ENCODE measurements around the gene CCNT2. TPM values are rescaled to one million over a fixed set of nuclear protein-coding genes. Genes with fewer than 3 reads are reported as not detected.
"Not testable (repeated sequence)": the region's sequence is repeated elsewhere in the genome, so short reads cannot be mapped to it uniquely, and the experiment has no call there.

The CCNT2 gene
- total RNA-seq, 1 donor from 2014 or later: 59.4 TPM

- DNase-seq: no peak
Measured at GRCh38 chr2:134976074-134976702, 57.6 kb downstream of the CCNT2 start.

- DNase-seq: not testable (repeated sequence)
Measured at GRCh38 chr2:134977104-134977503, 58.5 kb downstream of the CCNT2 start.

DNA sequence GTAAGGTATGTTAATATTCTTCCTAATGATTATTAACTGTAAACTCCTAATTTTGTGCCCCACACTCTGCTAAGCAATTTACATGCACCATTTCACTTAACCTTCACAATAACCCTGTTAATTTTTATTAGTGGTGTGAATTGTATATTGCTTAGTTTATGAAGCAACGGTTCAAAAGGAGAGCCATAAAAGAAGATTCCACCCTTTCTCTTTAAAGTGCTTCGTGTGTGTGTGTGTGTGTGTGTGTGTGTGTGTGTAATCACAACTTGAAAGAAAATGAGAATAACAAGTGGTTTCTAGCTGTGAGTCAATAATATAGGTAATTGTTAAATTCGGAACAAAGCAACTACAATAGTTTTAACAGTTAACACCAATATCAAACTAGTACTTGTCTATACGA lies 60.6 kb downstream of the CCNT2 start:
- DNase-seq: no peak

DNA sequence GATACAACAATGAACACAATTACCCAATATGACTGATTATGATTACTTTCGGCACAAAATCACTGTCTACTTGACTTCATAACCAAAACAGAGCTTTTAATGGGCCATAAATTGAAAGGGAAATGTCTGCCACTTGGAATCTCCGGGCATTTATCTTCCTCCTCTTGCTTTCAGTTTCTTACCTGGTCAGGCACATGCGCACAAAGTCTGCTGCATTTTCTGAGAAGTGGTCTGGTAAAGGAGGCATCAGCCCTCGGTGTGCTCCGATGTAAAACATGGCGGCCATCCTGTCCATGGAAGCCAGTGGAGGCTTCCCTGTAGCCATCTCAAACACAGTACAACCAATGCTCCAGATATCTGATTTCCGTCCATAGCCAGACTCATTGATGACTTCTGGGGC lies 62.0 kb downstream of the CCNT2 start:
- DNase-seq: no peak

GRCh38 chr2:134982603-134983002 lies 64.0 kb downstream of the CCNT2 start:
- DNase-seq: no peak

DNA sequence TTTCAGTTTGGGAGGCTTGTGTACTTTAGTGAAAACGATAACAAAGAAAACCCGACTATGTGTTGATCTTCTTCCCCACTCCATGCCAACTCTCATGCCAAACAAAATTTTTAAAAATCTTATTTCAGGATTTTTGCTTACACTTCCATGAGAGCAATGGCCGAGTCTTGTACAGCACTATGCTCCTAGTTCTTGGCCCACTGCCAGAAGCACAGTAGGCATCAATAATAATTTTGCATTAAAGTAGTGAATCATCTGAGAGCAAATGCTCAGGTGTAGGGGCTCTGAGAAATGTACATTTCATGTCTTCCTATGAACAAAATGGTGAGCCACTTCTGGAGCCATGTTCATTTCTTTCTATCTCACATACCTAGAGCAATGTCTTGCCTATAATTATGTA lies 66.4 kb downstream of the CCNT2 start:
- DNase-seq: no peak

DNA sequence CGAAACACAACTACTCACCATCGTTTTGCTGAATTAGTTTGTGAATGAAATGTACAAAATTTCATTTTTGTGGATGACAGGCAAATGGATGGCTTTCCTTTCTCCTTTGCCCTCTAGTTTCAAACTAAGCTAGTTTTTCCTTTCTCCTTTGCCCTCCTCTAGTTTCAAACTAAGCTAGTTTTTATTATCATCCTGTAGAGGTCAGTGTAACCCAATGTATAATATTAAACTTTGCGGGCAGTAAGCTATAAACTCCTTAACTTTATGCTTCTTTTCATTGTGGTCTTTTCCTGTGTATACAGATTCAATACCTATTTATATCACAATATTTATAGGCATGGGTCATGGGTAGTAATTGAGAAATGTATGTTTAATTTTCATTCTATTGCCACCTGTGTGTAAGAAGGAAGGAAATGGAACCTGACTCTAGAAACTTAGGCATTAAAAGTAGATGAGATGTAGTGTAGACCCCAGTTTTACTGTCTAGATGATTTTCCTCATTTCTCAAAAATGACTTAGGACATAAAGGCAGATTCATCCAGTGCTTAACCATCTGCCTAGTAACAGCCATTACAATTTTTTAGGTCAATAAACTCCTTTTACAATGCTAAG lies 70.5 kb downstream of the CCNT2 start:
- DNase-seq: peak; percentile 37

- DNase-seq: no peak
Measured at GRCh38 chr2:134999521-134999920, 80.9 kb downstream of the CCNT2 start.

DNA sequence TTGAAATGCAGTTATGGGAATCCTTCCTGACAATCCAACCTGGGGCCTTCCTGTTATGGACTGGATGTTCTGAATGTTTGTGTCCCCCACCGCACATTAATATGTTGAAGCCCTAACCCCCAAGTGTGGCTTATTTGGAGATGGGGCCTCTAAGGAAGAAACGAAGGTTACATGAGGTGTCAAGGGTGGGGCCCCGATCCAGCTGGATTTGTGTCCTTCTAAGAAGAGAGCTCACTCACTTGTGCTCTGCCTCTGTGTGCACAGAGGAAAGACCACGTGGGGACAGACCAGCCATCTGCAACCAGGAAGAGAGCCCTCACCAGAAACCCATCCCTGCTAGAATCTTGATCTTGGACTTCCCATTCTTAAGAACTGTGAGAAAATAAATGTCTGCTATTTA lies 84.2 kb downstream of the CCNT2 start:
- no peak for DNase-seq

GRCh38 chr2:135004005-135004746 lies 85.6 kb downstream of the CCNT2 start:
- DNase-seq: peak; percentile 80

GRCh38 chr2:135005753-135006152 lies 87.1 kb downstream of the CCNT2 start:
- no peak for DNase-seq

Other genes with a start within 250 kb of the CCNT2 start
- 0.72 TPM for gene TMEM163, start 199.8 kb upstream of the CCNT2 start, total RNA-seq
- gene ACMSD, start 80.2 kb upstream of the CCNT2 start, total RNA-seq: not detected
- gene MAP3K19, start 128.6 kb downstream of the CCNT2 start, total RNA-seq: 0.21 TPM
- gene RAB3GAP1, start 133.5 kb downstream of the CCNT2 start, total RNA-seq: 63.6 TPM